DOHH2 (cell line): ENCODE data around the gene ITPR1.

ENCODE experiments used
- H3F3A ChIP-seq: fragments of 200-600 bp; sonication (generic), shearing (Covaris generic); 2 replicates; pipeline ENCODE4 v1.6.0; 2016; ENCODE audit warnings: antibody characterized with exemption, mild to moderate bottlenecking; ENCODE audit not compliant: control insufficient read depth, insufficient read depth
- H3K27ac ChIP-seq: fragments of 200-600 bp; sonication (generic); 2 replicates; pipeline ENCODE4 v1.5.1; 2014; ENCODE audit warnings: low read depth, mild to moderate bottlenecking, low read length, moderate library complexity
- H3K27me3 ChIP-seq: fragments of 200-600 bp; sonication (generic); 2 replicates; pipeline ENCODE4 v1.6.1; 2014; ENCODE audit warnings: mild to moderate bottlenecking, low read length, mixed read lengths; ENCODE audit not compliant: control insufficient read depth
- H3K36me3 ChIP-seq: fragments of 200-600 bp; sonication (generic); 2 replicates; pipeline ENCODE4 v1.6.1; 2014; ENCODE audit warnings: mild to moderate bottlenecking, low read length, moderate library complexity, mixed read lengths; ENCODE audit not compliant: control insufficient read depth
- H3K4me1 ChIP-seq: fragments of 200-600 bp; sonication (generic); 2 replicates; pipeline ENCODE4 v1.6.1; 2014; ENCODE audit warnings: mild to moderate bottlenecking, low read length, mixed read lengths; ENCODE audit not compliant: control insufficient read depth
- H3K4me2 ChIP-seq: fragments of 200-600 bp; sonication (generic); 2 replicates; pipeline ENCODE4 v1.6.0; 2014; ENCODE audit warnings: mild to moderate bottlenecking, low read length, moderate library complexity
- H3K4me3 ChIP-seq: fragments of 200-600 bp; sonication (generic); 2 replicates; pipeline ENCODE4 v1.5.1; 2014; ENCODE audit warnings: mild to moderate bottlenecking, low read length, mixed read lengths
- H3K79me2 ChIP-seq: fragments of 200-600 bp; sonication (generic); 2 replicates; pipeline ENCODE4 v1.6.1; 2014; ENCODE audit warnings: mild to moderate bottlenecking, low read length, mixed read lengths; ENCODE audit not compliant: control insufficient read depth
- H3K9me2 ChIP-seq: fragments of 200-600 bp; sonication (generic); replicated peaks from 2 replicates; pipeline ENCODE4 v1.6.1; 2014; ENCODE audit warnings: mild to moderate bottlenecking, low read length, mixed read lengths; ENCODE audit not compliant: control insufficient read depth
- H3K9me3 ChIP-seq: fragments of 200-600 bp; sonication (generic); 2 replicates; pipeline ENCODE4 v1.6.1; 2014; ENCODE audit warnings: antibody characterized with exemption, low read length, mixed read lengths; ENCODE audit not compliant: control insufficient read depth, insufficient read depth
- H4K20me1 ChIP-seq: fragments of 200-600 bp; sonication (generic); 2 replicates; pipeline ENCODE4 v1.6.0; 2014; ENCODE audit warnings: low read depth, mild to moderate bottlenecking, antibody characterized with exemption, low read length, moderate library complexity; ENCODE audit not compliant: control insufficient read depth, insufficient read depth
- EZH2phosphoT487 ChIP-seq: fragments of 200-600 bp; sonication (generic); IDR thresholded peaks from 2 replicates; pipeline ENCODE4 v1.6.1; 2017; ENCODE audit warnings: borderline replicate concordance, mild to moderate bottlenecking, antibody characterized with exemption, low read length, moderate library complexity, mixed read lengths
- TF ChIP-seq, protein P1 (sequence below): fragments of 200-600 bp; sonication (generic); IDR thresholded peaks from one replicate; pipeline ENCODE4 v1.5.1; 2014; ENCODE audit warnings: antibody characterized with exemption, mild to moderate bottlenecking, low read depth, low read length; ENCODE audit not compliant: poor library complexity, severe bottlenecking

ITPR1 gene

DNA sequence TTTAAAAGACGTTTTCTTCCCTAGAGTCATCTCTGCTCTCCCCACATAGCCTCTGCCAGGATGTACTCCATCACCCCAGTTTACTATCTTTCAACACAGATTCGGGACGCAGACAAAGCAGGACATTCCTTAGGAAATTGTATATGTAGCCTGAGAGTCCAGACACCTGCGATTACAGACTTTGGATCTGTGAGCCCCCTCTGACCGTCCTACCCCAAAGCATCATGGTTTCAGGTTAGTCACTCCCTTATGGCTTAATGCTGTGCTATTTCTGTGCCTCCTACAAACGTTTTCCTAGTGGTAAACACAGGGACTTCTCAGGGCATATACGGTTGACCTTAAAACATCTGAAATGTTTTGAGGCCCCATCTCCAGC is 252.1 kb downstream of the ITPR1 start:
- Histone ChIP-seq H4K20me1 (no peaks in the 10 kb centered on the region), H3K4me3 (no peak overlapping the region), H3K27ac (no peak overlapping the region), H3K36me3 (no peaks in the 10 kb centered on the region), H3K4me1 (no peaks in the 10 kb centered on the region), H3K79me2 (no peaks in the 10 kb centered on the region), H3K9me2 (no peaks in the 10 kb centered on the region), H3K27me3 (no peaks in the 10 kb centered on the region), H3K9me3 (no peaks in the 10 kb centered on the region), H3K4me2 (no peak overlapping the region), H3F3A (no peaks in the 10 kb centered on the region)
- TF ChIP-seq EZH2phosphoT487, result no peak
- TF ChIP-seq, protein P1, sequence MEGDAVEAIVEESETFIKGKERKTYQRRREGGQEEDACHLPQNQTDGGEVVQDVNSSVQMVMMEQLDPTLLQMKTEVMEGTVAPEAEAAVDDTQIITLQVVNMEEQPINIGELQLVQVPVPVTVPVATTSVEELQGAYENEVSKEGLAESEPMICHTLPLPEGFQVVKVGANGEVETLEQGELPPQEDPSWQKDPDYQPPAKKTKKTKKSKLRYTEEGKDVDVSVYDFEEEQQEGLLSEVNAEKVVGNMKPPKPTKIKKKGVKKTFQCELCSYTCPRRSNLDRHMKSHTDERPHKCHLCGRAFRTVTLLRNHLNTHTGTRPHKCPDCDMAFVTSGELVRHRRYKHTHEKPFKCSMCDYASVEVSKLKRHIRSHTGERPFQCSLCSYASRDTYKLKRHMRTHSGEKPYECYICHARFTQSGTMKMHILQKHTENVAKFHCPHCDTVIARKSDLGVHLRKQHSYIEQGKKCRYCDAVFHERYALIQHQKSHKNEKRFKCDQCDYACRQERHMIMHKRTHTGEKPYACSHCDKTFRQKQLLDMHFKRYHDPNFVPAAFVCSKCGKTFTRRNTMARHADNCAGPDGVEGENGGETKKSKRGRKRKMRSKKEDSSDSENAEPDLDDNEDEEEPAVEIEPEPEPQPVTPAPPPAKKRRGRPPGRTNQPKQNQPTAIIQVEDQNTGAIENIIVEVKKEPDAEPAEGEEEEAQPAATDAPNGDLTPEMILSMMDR, result no peak

DNA sequence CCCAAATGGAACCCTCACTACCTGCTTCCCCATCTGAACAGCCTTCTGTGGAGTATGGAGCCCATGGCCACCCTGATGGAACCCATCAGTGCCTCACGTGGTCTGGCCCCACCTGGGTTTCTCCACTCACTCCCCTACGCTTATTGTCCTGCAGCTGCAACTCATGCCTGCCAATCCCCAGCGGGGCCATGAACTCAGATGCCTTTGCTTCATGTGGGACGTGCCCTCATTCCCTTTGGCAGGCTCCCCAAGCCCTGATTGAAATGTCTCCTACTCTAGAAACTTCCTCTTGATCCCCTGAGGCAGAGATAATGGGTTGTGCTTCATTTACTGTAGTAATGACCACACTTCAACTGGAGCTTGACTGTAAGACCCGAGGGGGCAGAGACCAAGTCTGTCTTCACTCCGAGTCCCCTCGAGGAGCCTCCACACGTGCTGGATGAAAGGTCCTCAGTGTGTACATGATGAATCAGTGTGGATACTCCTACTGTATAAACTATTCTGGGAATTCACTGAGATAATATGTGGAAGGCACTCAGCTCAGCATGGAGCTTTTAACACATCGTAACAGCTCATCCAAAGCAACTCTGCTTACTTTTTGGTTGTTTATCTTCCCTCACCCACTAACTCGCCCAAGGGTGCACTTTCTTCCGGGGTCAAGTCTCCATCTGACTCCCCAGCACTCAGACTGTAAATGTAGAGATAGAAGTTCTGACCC is 253.3 kb downstream of the ITPR1 start:
- no peak for TF ChIP-seq EZH2phosphoT487
- TF ChIP-seq, protein P1, result no peak
- Histone ChIP-seq H3K4me1 (no peaks in the 10 kb centered on the region), H4K20me1 (peaks cover 3% of the 10 kb centered on the region; the same call in 1 of the 2 replicates), H3K27ac (no peak overlapping the region), H3K9me2 (no peaks in the 10 kb centered on the region), H3K27me3 (no peaks in the 10 kb centered on the region), H3K36me3 (no peaks in the 10 kb centered on the region), H3K79me2 (no peaks in the 10 kb centered on the region), H3K4me2 (no peak overlapping the region), H3K4me3 (no peak overlapping the region), H3K9me3 (no peaks in the 10 kb centered on the region), H3F3A (no peaks in the 10 kb centered on the region)

DNA sequence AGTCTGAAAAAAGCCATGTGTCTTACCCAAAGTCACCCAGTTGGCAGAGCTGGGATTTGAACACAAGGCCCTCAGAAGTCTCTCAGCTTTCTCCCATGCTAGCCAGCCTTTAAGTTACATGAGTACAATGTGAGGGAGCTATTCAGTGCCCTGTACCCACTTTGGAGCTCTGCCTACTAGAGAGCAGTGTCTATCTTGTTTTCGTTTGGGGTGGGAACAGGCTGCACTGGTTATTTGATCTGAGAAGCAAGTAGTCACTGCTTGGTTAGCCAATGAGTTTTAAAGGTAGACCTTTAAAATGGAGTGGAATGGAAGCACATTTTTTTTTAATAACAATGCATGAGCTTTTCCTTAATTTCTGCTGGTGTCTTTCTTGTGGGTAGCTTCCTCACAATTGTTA is 255.0 kb downstream of the ITPR1 start:
- Histone ChIP-seq H3F3A (no peaks in the 10 kb centered on the region), H3K9me3 (no peaks in the 10 kb centered on the region), H3K4me2 (no peak overlapping the region), H3K9me2 (no peaks in the 10 kb centered on the region), H3K79me2 (no peaks in the 10 kb centered on the region), H3K27me3 (no peaks in the 10 kb centered on the region), H3K4me1 (no peaks in the 10 kb centered on the region), H3K4me3 (no peak overlapping the region), H3K36me3 (no peaks in the 10 kb centered on the region), H4K20me1 (peaks cover 3% of the 10 kb centered on the region; the same call in 1 of the 2 replicates), H3K27ac (no peak overlapping the region)
- TF ChIP-seq EZH2phosphoT487, result no peak
- TF ChIP-seq, protein P1, result no peak
